ENCODE measurements around the gene SYNPO2. TPM values are rescaled to one million over a fixed set of nuclear protein-coding genes. Genes with fewer than 3 reads are reported as not detected.

SYNPO2 gene
- polyA plus RNA-seq, 1 donor (not counting 4 experiments of a cell fraction or from before 2014, with no cell fraction given): 0.34 TPM

DNA sequence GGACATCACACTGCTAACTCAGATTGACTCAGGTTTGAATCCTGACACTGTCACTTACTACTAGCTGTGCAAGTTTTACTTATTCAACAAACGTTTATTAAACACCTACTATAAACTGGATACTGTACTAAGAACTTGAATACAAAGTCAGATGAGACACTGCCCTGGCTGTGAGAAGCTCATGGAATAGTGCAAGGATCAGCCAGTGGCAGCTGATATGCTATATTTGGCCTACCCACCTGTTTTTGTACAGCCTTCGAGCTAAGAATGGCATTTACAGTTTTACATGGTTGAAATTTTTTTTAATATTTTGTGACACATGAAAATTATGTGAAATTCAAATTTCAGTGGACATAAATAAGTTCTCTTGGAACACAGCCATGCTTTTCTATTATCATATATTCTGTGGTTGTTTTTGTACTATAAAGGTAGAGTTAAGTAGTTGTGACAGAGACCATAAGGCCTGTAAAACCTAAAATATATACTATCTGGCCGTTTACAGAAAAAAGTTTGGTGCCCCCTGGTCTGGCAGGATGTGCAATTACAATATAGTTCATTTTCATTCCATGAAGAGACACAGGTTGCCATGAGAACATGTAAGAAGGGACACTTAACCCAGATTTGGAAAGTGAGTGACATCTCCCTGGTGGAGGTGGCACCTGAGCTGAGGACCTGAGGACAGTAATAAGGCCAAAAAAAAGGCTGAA is 49.3 kb upstream of the SYNPO2 start:
- H3K4me1 ChIP-seq (ENCODE audit: control insufficient read depth, extremely low read depth, insufficient read depth, low read length): peaks cover 16% of the 10 kb centered on the region
- H4K20me1 ChIP-seq (ENCODE audit: control insufficient read depth, extremely low read depth, insufficient read depth, low read length): no peaks in the 10 kb centered on the region
- no peak for DNase-seq (ENCODE audit: low read depth, low spot score)
- H3K4me3 ChIP-seq (ENCODE audit: control insufficient read depth in 2 of 3, extremely low read depth in 1 of 3, insufficient read depth in 2 of 3, low read depth in 1 of 3, low read length in 3 of 3): no peak overlapping the region
- dilution Hi-C loops (cut with MboI; ENCODE audit: extremely low pct_ligation_motif_present, low sequenced_read_pairs): no loop called here
- no peak overlapping the region for H3K4me2 ChIP-seq (ENCODE audit: control insufficient read depth, extremely low read depth, insufficient read depth, low read depth, low read length)
- peaks cover 5% of the 10 kb centered on the region for H3K79me2 ChIP-seq (ENCODE audit: control insufficient read depth, insufficient read depth, low read length)
- H3K36me3 ChIP-seq (ENCODE audit: control insufficient read depth in 2 of 2, extremely low read depth in 1 of 2, insufficient read depth in 2 of 2, low read length in 2 of 2): no peaks in the 10 kb centered on the region
- no peaks in the 10 kb centered on the region for H3K9me1 ChIP-seq (ENCODE audit: control insufficient read depth, extremely low read depth, insufficient read depth, low read length)
- FAIRE-seq: no peak
- no peaks in the 10 kb centered on the region for H3K27me3 ChIP-seq (ENCODE audit: control insufficient read depth, extremely low read depth, insufficient read depth, low read length)
- H3K27ac ChIP-seq (ENCODE audit: control insufficient read depth, insufficient read depth, low read length): no peak overlapping the region
- TF ChIP-seq, protein P1, sequence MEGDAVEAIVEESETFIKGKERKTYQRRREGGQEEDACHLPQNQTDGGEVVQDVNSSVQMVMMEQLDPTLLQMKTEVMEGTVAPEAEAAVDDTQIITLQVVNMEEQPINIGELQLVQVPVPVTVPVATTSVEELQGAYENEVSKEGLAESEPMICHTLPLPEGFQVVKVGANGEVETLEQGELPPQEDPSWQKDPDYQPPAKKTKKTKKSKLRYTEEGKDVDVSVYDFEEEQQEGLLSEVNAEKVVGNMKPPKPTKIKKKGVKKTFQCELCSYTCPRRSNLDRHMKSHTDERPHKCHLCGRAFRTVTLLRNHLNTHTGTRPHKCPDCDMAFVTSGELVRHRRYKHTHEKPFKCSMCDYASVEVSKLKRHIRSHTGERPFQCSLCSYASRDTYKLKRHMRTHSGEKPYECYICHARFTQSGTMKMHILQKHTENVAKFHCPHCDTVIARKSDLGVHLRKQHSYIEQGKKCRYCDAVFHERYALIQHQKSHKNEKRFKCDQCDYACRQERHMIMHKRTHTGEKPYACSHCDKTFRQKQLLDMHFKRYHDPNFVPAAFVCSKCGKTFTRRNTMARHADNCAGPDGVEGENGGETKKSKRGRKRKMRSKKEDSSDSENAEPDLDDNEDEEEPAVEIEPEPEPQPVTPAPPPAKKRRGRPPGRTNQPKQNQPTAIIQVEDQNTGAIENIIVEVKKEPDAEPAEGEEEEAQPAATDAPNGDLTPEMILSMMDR (optimal IDR thresholded peaks at IDR 0.05 in 1 of 3, IDR thresholded peaks at IDR 0.05 in 1 of 3, conservative IDR thresholded peaks at IDR 0.05 in 1 of 3; ENCODE audit: extremely low read depth in 1 of 3, insufficient read depth in 2 of 3, low read length in 3 of 3): no peak
- TF ChIP-seq EZH2 (IDR thresholded peaks at IDR 0.05; ENCODE audit: low read length): no peak
- H3K9ac ChIP-seq (ENCODE audit: control insufficient read depth, extremely low read depth, insufficient read depth, low read length): no peak overlapping the region
- no peaks in the 10 kb centered on the region for H3K9me3 ChIP-seq (ENCODE audit: control insufficient read depth, low read depth, low read length)
- no peak overlapping the region for H2AFZ ChIP-seq (ENCODE audit: control insufficient read depth, low read length)

DNA sequence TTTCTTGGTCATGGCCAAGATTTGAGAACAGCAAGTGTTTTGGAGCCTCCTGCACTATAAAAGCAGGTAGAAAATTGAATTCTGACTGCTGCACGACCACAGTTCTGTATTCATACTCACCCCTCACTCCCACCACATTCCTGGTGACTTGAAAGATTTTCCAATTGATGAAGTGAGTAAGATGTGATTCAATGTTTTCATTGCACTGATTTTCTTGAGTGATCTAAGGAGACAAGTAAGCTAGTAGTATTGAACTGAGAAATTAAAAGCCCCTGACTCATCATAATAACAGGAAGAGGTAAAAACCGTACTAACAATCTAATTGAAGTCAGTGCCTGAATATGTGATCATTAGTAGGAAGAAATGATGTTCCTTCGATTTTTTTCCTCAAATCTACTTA is 46.6 kb upstream of the SYNPO2 start:
- Histone ChIP-seq H3K9me1 (ENCODE audit: control insufficient read depth, extremely low read depth, insufficient read depth, low read length) (no peaks in the 10 kb centered on the region), H4K20me1 (ENCODE audit: control insufficient read depth, extremely low read depth, insufficient read depth, low read length) (no peaks in the 10 kb centered on the region), H3K4me2 (ENCODE audit: control insufficient read depth, extremely low read depth, insufficient read depth, low read depth, low read length) (no peak overlapping the region), H3K27ac (ENCODE audit: control insufficient read depth, insufficient read depth, low read length) (no peak overlapping the region), H3K27me3 (ENCODE audit: control insufficient read depth, extremely low read depth, insufficient read depth, low read length) (no peaks in the 10 kb centered on the region), H3K79me2 (ENCODE audit: control insufficient read depth, insufficient read depth, low read length) (no peaks in the 10 kb centered on the region), H3K36me3 (ENCODE audit: control insufficient read depth in 2 of 2, extremely low read depth in 1 of 2, insufficient read depth in 2 of 2, low read length in 2 of 2) (no peaks in the 10 kb centered on the region), H3K4me3 (ENCODE audit: control insufficient read depth in 2 of 3, extremely low read depth in 1 of 3, insufficient read depth in 2 of 3, low read depth in 1 of 3, low read length in 3 of 3) (no peak overlapping the region), H2AFZ (ENCODE audit: control insufficient read depth, low read length) (no peak overlapping the region), H3K9ac (ENCODE audit: control insufficient read depth, extremely low read depth, insufficient read depth, low read length) (no peak overlapping the region), H3K4me1 (ENCODE audit: control insufficient read depth, extremely low read depth, insufficient read depth, low read length) (peaks cover 8% of the 10 kb centered on the region), H3K9me3 (ENCODE audit: control insufficient read depth, low read depth, low read length) (no peaks in the 10 kb centered on the region)
- dilution Hi-C loops (cut with MboI; ENCODE audit: extremely low pct_ligation_motif_present, low sequenced_read_pairs): no loop called here
- no peak for TF ChIP-seq EZH2 (IDR thresholded peaks at IDR 0.05; ENCODE audit: low read length)
- TF ChIP-seq, protein P1 (optimal IDR thresholded peaks at IDR 0.05 in 1 of 3, IDR thresholded peaks at IDR 0.05 in 1 of 3, conservative IDR thresholded peaks at IDR 0.05 in 1 of 3; ENCODE audit: extremely low read depth in 1 of 3, insufficient read depth in 2 of 3, low read length in 3 of 3): no peak
- FAIRE-seq: no peak
- DNase-seq (ENCODE audit: low read depth, low spot score): no peak
